OCI-LY3 (cell line): ENCODE measurements around the gene NCMAP.

ENCODE experiments used
- H2AFZ ChIP-seq: fragments of 200-600, 300-600 bp; shearing (Covaris generic); 2 replicates; pipeline ENCODE4 v1.6.0; 2014; ENCODE audit warnings: antibody characterized with exemption, low read depth, low read length
- H3K27ac ChIP-seq: fragments of 200-600, 300-600 bp; sonication (generic); 2 replicates; pipeline ENCODE4 v1.5.1; 2014; ENCODE audit warnings: mild to moderate bottlenecking, low read length, moderate library complexity, mixed read lengths
- H3K27me3 ChIP-seq: fragments of 200-600, 300-600 bp; sonication (generic); 2 replicates; pipeline ENCODE4 v1.6.1; 2014; ENCODE audit warnings: low read depth, low read length, mixed read lengths
- H3K36me3 ChIP-seq: fragments of 200-600, 300-600 bp; sonication (generic); replicated peaks from 2 replicates; pipeline ENCODE3; 2014; ENCODE audit warnings: low read depth, low read length, mixed read lengths
- H3K4me1 ChIP-seq: fragments of 300-600, 200-600 bp; sonication (generic); 2 replicates; pipeline ENCODE4 v1.6.1; 2014; ENCODE audit warnings: low read length, mixed read lengths
- H3K4me2 ChIP-seq: fragments of 200-600, 300-600 bp; sonication (generic); 2 replicates; pipeline ENCODE4 v1.6.1; 2014; ENCODE audit warnings: low read length, mixed read lengths
- H3K4me3 ChIP-seq: fragments of 300-600, 200-600 bp; sonication (generic); 2 replicates; pipeline ENCODE4 v1.5.1; 2014; ENCODE audit warnings: antibody characterized with exemption, mild to moderate bottlenecking, low read length, moderate library complexity
- H3K79me2 ChIP-seq: fragments of 300-600, 200-600 bp; shearing (Covaris generic); 2 replicates; pipeline ENCODE4 v1.6.1; 2014; ENCODE audit warnings: mild to moderate bottlenecking, low read length, mixed read lengths
- H3K9ac ChIP-seq: fragments of 300-600, 200-600 bp; shearing (Covaris generic); 2 replicates; pipeline ENCODE4 v1.6.0; 2014; ENCODE audit warnings: mild to moderate bottlenecking, low read length, moderate library complexity
- H3K9me3 ChIP-seq: fragments of 200-600, 300-600 bp; shearing (Covaris generic); 2 replicates; pipeline ENCODE4 v1.6.1; 2014; ENCODE audit warnings: low read length, mixed read lengths; ENCODE audit not compliant: insufficient read depth
- H4K20me1 ChIP-seq: fragments of 200-600, 300-600 bp; sonication (generic); 2 replicates; pipeline ENCODE4 v1.6.1; 2016; ENCODE audit warnings: low read length, mixed read lengths; ENCODE audit not compliant: insufficient read depth
- EZH2phosphoT487 ChIP-seq: fragments of 200-600 bp; shearing (Covaris generic); IDR thresholded peaks from 2 replicates; pipeline ENCODE4 v1.6.1; 2018; ENCODE audit warnings: antibody characterized with exemption, mixed run types, low read depth
- TF ChIP-seq, protein P1 (sequence below): fragments of 200-600, 300-600 bp; sonication (generic); IDR thresholded peaks from 2 replicates; pipeline ENCODE4 v1.5.1; 2014; ENCODE audit warnings: antibody characterized with exemption, low read length, low read depth

The NCMAP gene

DNA sequence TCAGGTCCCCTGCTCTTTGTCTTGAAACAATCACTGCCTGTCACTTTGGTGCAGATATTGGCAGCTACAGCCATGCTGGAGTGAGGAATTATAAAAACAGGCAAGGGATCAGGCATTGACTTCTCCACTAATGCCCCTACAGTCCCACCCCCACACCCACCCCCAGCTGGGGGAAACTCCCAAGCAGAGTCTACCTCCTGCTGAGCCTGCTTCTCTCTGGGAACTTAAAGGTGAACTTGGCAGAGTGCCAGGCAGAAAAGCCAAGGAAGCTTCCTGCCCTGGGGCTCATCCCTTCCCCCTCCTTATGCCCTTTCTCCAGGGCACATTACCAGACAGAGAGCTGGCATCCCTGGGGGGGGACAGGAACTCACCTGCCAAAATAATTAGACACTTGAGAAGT is 6.7 kb downstream of the NCMAP start:
- Histone ChIP-seq H3K36me3 (no peaks in the 10 kb centered on the region), H3K4me2 (no peak overlapping the region), H3K4me3 (no peak overlapping the region), H3K27me3 (no peaks in the 10 kb centered on the region), H3K4me1 (peaks cover 13% of the 10 kb centered on the region), H3K9ac (no peak overlapping the region), H2AFZ (no peak overlapping the region), H3K79me2 (no peaks in the 10 kb centered on the region), H4K20me1 (no peaks in the 10 kb centered on the region), H3K9me3 (no peaks in the 10 kb centered on the region), H3K27ac (no peak overlapping the region)
- no peak for TF ChIP-seq EZH2phosphoT487
- TF ChIP-seq, protein P1, sequence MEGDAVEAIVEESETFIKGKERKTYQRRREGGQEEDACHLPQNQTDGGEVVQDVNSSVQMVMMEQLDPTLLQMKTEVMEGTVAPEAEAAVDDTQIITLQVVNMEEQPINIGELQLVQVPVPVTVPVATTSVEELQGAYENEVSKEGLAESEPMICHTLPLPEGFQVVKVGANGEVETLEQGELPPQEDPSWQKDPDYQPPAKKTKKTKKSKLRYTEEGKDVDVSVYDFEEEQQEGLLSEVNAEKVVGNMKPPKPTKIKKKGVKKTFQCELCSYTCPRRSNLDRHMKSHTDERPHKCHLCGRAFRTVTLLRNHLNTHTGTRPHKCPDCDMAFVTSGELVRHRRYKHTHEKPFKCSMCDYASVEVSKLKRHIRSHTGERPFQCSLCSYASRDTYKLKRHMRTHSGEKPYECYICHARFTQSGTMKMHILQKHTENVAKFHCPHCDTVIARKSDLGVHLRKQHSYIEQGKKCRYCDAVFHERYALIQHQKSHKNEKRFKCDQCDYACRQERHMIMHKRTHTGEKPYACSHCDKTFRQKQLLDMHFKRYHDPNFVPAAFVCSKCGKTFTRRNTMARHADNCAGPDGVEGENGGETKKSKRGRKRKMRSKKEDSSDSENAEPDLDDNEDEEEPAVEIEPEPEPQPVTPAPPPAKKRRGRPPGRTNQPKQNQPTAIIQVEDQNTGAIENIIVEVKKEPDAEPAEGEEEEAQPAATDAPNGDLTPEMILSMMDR: no peak

DNA sequence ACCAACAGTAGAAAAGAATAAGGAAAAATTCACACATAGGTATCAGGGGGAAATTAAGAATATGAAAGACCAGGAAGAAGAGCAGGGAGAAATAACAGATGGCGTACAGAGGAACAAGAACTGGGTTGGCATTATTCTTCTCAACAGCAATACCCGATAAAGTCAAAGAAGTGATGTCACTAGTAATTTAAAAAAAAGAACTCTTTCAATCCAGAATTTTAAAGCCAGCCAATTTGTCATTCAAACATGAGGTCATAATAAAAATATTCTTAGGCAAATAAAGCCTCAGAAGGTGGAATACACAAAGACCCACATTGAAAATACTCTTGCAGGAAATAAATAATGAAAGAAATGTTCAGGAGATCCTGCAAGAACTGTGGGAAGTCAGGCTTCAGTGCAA is 8.8 kb downstream of the NCMAP start:
- TF ChIP-seq, protein P1: no peak
- no peak for TF ChIP-seq EZH2phosphoT487
- Histone ChIP-seq H3K27ac (no peak overlapping the region), H3K27me3 (no peaks in the 10 kb centered on the region), H2AFZ (no peak overlapping the region), H4K20me1 (no peaks in the 10 kb centered on the region), H3K4me3 (no peak overlapping the region), H3K36me3 (no peaks in the 10 kb centered on the region), H3K4me1 (no peaks in the 10 kb centered on the region), H3K9ac (no peak overlapping the region), H3K9me3 (no peaks in the 10 kb centered on the region), H3K79me2 (no peaks in the 10 kb centered on the region), H3K4me2 (no peak overlapping the region)

- Histone ChIP-seq H4K20me1 (no peaks in the 10 kb centered on the region), H3K27ac (no peak overlapping the region), H3K79me2 (no peaks in the 10 kb centered on the region), H3K27me3 (no peaks in the 10 kb centered on the region), H2AFZ (no peak overlapping the region), H3K9ac (no peak overlapping the region), H3K4me1 (no peaks in the 10 kb centered on the region), H3K4me3 (no peak overlapping the region), H3K4me2 (no peak overlapping the region), H3K9me3 (no peaks in the 10 kb centered on the region), H3K36me3 (no peaks in the 10 kb centered on the region)
- TF ChIP-seq, protein P1: no peak
- TF ChIP-seq EZH2phosphoT487: no peak
Observed at GRCh38 chr1:24566236-24566867, 10.5 kb downstream of the NCMAP start.

DNA sequence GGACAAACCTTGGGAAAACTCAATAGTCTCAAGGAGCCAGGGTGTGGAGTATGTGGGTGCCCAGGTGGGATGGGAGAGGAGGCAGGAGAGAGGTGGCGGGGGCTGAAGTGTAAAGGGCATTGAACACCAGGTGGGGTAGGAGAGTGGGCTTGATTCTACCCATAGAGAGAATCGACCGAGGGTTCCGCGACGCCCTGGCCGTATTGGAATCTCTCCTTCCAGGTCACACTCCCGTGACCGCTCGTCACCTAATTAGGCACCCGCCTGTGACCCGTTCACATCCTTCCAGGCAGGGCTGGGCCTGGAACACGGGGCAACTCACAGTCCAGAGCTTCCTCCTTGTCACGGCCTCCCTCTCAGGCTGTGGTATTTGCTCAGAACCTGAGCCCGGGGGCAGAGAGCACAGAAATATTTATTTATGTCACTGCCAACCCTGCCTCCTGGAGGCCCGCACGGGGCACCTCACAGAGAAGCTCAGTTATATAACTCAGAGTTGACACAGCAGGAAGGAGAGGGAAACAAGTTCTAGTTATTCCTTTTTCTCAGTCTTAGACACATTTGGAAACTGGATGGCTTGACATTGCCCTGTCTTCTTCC is 12.0 kb downstream of the NCMAP start:
- Histone ChIP-seq H3K4me1 (peaks cover 4% of the 10 kb centered on the region), H3K27ac (no peak overlapping the region)
- TF ChIP-seq, protein P1: no peak
- TF ChIP-seq EZH2phosphoT487: no peak

More for the DNA sequence above, 12.0 kb downstream of the NCMAP start:
- Histone ChIP-seq H3K4me2 (no peak overlapping the region), H3K79me2 (no peaks in the 10 kb centered on the region), H3K27me3 (no peaks in the 10 kb centered on the region), H3K4me3 (no peak overlapping the region), H3K9me3 (no peaks in the 10 kb centered on the region), H3K9ac (no peak overlapping the region), H3K36me3 (no peaks in the 10 kb centered on the region), H2AFZ (no peak overlapping the region), H4K20me1 (no peaks in the 10 kb centered on the region)
